Adrenal gland (tissue), 12 donors: Measurements from ENCODE around the gene ETV5. TPM values are rescaled to one million over a fixed set of nuclear protein-coding genes. Genes with fewer than 3 reads are reported as not detected.

Experiments
- DNase-seq, 7 donors: peaks; one replicate each; pipeline ENCODE4 v3.0.0-alpha.2; 2019 to 2020
- H3K27ac ChIP-seq, 5 donors: fragments of 200-600 bp; sonication (generic) in 4 of 5; 1 replicate in 3 of 5; 2 replicates in 2 of 5; pipeline versions ENCODE4 v1.5.1 to v1.8.0; 2016 to 2020; ENCODE audit warnings: mild to moderate bottlenecking in 1 of 5
- H3K27me3 ChIP-seq: fragments of 200-600 bp; 2 replicates; pipeline ENCODE4 v1.8.0; 2021
- H3K36me3 ChIP-seq, 2 donors: fragments of 200-600 bp; replicated peaks in 1 of 2; 1 replicate in 1 of 2; 2 replicates in 1 of 2; pipeline versions ENCODE4 v1.5.1 to v1.8.0; 2018 to 2022
- H3K4me1 ChIP-seq, 2 donors: fragments of 200-600 bp; replicated peaks in 1 of 2; 1 replicate in 1 of 2; 2 replicates in 1 of 2; pipeline versions ENCODE4 v1.5.1 to v1.8.0; 2018 to 2021
- H3K4me3 ChIP-seq, 4 donors: fragments of 200-600 bp; sonication (generic) in 3 of 4; one replicate each; pipeline ENCODE4 v1.5.1; 2016 to 2018
- H3K9me3 ChIP-seq, 3 donors: fragments of 200-600 bp; sonication (generic) in 1 of 3; replicated peaks in 1 of 3; 1 replicate in 2 of 3; 2 replicates in 1 of 3; pipeline versions ENCODE4 v1.5.1 to v1.8.0; 2016 to 2021
- POLR2A ChIP-seq, 2 donors: fragments of 450-650 bp; IDR thresholded peaks; one replicate each; pipeline ENCODE4 v1.6.1; 2017; ENCODE audit warnings: antibody characterized with exemption in 2 of 2, mild to moderate bottlenecking in 2 of 2, moderate library complexity in 1 of 2
- WGBS, 4 donors: extraction: QIAGEN DNeasy Blood & Tissue Kit in 2 of 4; methylation state at CpG; one replicate each; pipeline versions ENCODE4 v1.1.5 to v1.1.7; 2013 to 2017; 5-methylcytosine and 5-hydroxymethylcytosine counted together
- intact Hi-C, 2 donors: fragments of 100-400 bp; cut with DNase I; formaldehyde crosslinking; loops; one replicate each; pipeline versions ENCODE4 v1.14.1 to v1.15.0; 2022 to 2023
- polyA plus RNA-seq, 3 donors: library from polyadenylated mRNA; stranded (reverse); fragments of 200-250 nt in 2 of 3; fragments of 350-450 nt in 1 of 3; fragmentation: Illumina TruSeq in 1 of 3; extraction: RNeasy Lipid Tissue Mini Kit (QIAGEN cat#74804) in 1 of 3; gene quantifications; one replicate each; pipeline ENCODE4 v1.2.3, GENCODE V29; 2013 to 2014
- total RNA-seq, 9 donors: library from RNA; depleted of rRNA in 4 of 9; stranded (reverse); fragments of >200 nt in 4 of 9; fragments of 120-200 nt in 1 of 9; fragmentation: NEBNext Ultra II Directional in 1 of 9; extraction: Animal tissue kit (Norgen Biotek cat#: 25700) in 1 of 9; gene quantifications; one replicate each; pipeline versions ENCODE4 v1.1.0 to v1.2.4, GENCODE V29; 2013 to 2023
- TF ChIP-seq, protein P1 (sequence below), 6 experiments: fragments of 450-650 bp in 4 of 6; fragments of 200-600 bp in 2 of 6; sonication (generic) in 1 of 6; IDR thresholded peaks; 1 replicate in 5 of 6; 2 replicates in 1 of 6; pipeline versions ENCODE4 v1.5.1 to v1.8.0; 2016 to 2021; ENCODE audit warnings: antibody characterized with exemption in 6 of 6, mild to moderate bottlenecking in 2 of 6, moderate library complexity in 1 of 6
- donor health status: healthy with polysubstance abuse.
- donor health status: Bipolar disorder and iron deficiency.
- donor health status: DM: yes; HTN: yes; CAD: no.
- donor health status: DM: no; HTN: no; CAD: no.
- donor health status: DM: no; HTN: no; CAD: no.
- donor health status: DM: yes; HTN: yes; CAD: no.

Gene ETV5
- total and polyA plus RNA-seq, 12 donors = 17.2 to 114 (median 63.3) TPM

DNA sequence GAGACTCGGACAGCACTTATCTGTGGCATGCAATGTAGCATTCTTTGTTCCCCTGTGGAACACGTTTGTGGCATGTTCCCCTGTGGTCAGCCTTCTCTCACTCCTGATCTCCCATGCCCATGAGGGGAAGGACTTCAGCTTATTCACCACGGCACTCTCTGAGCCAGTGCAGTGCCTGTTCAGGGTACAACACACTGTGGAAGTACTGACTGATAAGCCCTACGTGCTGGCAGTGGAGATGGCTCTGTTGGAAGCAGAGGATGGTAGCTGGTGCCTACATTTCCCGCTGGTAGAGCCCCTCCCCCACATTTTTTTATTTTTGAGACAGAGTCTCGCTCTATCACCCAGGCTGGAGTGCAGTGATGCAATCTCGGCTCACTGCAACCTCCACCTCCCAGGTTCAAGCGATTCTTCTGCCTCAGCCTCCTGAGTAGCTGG is 43.5 kb upstream of the ETV5 start:
- Histone ChIP-seq H3K9me3 (no peaks in the 10 kb centered on the region), H3K4me1 (no peaks in the 10 kb centered on the region), H3K27ac (no peak overlapping the region), H3K36me3 (peaks cover 0 to 8% of the 10 kb centered on the region in 2 donors), H3K4me3 (no peak overlapping the region), H3K27me3 (no peaks in the 10 kb centered on the region)
- no peak for DNase-seq
- WGBS, 4 donors = 70 to 85% (median 78%) methylated on average over 8 of the region's 8 CpGs
- TF ChIP-seq, protein P1, sequence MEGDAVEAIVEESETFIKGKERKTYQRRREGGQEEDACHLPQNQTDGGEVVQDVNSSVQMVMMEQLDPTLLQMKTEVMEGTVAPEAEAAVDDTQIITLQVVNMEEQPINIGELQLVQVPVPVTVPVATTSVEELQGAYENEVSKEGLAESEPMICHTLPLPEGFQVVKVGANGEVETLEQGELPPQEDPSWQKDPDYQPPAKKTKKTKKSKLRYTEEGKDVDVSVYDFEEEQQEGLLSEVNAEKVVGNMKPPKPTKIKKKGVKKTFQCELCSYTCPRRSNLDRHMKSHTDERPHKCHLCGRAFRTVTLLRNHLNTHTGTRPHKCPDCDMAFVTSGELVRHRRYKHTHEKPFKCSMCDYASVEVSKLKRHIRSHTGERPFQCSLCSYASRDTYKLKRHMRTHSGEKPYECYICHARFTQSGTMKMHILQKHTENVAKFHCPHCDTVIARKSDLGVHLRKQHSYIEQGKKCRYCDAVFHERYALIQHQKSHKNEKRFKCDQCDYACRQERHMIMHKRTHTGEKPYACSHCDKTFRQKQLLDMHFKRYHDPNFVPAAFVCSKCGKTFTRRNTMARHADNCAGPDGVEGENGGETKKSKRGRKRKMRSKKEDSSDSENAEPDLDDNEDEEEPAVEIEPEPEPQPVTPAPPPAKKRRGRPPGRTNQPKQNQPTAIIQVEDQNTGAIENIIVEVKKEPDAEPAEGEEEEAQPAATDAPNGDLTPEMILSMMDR (IDR thresholded peaks at IDR 0.05) = no peak
- TF ChIP-seq POLR2A (IDR thresholded peaks at IDR 0.05) = no peak
- intact Hi-C loops = no loop called here

DNA sequence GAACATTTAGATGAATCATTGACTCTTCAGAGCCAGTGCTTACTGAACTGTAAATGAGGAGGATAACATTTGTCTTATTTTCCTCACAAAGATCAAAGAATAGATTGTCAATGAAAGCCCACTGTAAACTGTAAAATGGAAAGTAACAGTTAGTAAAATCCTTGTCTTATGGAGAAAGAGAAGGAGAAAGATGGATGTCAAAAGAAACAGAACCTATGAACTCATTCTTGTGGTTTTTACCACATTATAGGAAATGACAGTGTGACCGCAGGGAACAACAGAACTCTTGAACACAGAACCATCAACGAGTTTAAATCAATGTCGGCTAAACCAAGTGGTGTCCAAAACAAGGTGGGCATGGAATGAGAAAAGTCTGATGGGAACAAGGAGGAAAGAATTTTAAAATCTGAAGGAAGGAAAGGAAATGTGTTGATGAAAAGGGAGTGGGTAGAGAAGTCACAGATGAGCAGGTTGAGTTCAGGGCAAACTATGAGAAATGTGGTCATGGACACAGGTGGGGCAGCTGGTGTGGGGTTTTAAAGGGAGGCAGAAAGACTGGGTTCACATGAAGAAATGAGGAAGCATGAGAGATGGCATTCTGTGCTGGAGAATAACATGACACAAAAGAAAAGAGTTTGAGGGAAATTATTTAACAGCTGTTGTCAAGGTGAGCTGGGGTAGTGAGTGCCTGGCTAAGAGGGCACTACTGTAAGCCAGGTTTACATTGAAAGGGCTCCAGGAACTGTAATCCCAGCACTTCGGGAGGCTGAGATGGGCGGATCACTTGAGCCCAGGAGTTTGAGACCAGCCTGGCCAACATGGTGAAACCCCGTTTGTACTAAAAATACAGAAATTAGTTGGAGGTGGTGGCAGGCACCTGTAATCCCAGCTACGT is 42.4 kb upstream of the ETV5 start:
- Histone ChIP-seq H3K27me3 (no peaks in the 10 kb centered on the region), H3K36me3 (peaks cover 0 to 8% of the 10 kb centered on the region in 2 donors), H3K27ac (no peak overlapping the region), H3K4me3 (no peak overlapping the region), H3K9me3 (no peaks in the 10 kb centered on the region), H3K4me1 (no peaks in the 10 kb centered on the region)
- no peak for DNase-seq
- intact Hi-C loops = no loop called here
- TF ChIP-seq, protein P1 (IDR thresholded peaks at IDR 0.05) = no peak
- no peak for TF ChIP-seq POLR2A (IDR thresholded peaks at IDR 0.05)
- WGBS, 4 donors = 80 to 88% (median 86%) methylated on average over 7 of the region's 7 CpGs

DNA sequence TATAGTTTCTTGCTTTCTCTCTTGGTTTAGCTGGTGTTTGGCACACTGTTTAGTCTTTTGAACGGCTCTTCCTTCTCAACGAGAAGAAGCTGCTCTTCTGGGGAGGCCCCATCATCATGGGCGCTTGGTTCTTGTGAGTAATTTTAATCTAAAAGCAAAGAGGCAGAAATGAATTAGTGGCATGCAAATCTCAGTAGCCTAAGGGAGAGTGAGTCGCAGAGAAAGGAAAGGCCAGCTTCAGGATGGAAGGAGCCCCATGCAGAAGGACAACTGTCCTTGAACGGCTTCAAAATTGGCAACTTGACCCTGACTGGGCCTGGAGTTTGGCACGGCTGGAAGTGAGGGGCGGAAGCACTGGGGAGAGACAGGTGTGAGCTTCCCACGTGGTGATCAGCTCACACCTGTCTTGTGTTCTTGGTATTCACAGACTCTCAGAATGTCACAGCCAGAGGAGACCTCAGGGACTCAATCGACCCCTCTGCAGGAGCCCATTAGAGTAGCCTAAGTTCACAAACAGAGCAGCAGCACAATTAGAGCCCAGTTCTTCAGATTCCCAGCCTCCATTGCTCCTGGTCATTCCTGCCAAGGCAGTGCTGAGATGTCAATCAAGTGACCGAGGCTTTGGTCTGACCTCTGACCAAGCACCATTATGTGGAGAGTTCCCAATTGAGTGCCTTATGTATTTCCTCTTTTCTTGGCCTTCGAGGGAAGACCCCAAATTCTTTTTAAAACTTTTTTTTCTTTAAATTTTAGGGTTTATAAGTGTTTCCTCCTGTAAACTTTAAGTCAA is 41.3 kb upstream of the ETV5 start:
- Histone ChIP-seq H3K4me3 (no peak overlapping the region), H3K27ac (no peak overlapping the region), H3K27me3 (no peaks in the 10 kb centered on the region), H3K9me3 (no peaks in the 10 kb centered on the region), H3K4me1 (no peaks in the 10 kb centered on the region), H3K36me3 (peaks cover 0 to 8% of the 10 kb centered on the region in 2 donors)
- intact Hi-C loops = no loop called here
- DNase-seq = no peak
- 69 to 74% (median 73%) methylated on average over 11 of the region's 11 CpGs for WGBS, 4 donors
- TF ChIP-seq POLR2A (IDR thresholded peaks at IDR 0.05) = no peak
- TF ChIP-seq, protein P1 (IDR thresholded peaks at IDR 0.05) = no peak

DNA sequence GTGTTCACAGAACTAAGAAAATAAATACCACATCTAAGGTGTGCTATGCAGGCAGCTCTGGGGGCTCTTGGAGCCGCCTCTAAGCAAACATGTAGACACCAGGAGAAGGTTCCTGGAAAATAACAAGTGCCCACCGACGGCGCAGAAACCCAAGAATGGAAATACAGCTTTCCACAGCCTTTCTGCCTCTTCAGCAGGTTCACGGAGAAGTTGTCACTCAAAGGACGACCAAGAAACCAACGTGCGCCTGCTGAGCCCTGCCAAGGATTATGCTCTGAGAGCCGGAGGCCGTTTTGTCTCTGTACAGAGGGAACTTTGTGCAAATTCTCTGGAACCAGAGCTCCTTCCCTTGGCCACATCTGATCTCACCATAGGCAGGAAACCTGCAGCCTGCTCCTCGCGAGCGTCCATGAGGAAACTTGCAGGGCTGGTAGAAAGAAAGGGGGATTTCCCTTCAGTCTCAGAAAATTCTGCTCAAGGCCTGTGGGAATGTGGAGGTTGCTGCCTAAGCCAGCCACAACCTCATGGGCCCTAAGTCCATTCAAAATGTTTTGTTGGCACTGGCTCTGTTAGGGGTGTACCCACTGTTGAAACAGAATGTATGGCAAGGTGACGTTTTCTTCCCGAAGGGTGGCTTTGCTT is 40.6 kb upstream of the ETV5 start:
- Histone ChIP-seq H3K9me3 (no peaks in the 10 kb centered on the region), H3K36me3 (peaks cover 0 to 8% of the 10 kb centered on the region in 2 donors), H3K4me3 (no peak overlapping the region), H3K27ac (no peak overlapping the region), H3K27me3 (no peaks in the 10 kb centered on the region), H3K4me1 (no peaks in the 10 kb centered on the region)
- WGBS, 4 donors = 78 to 87% (median 82%) methylated on average over 15 of the region's 15 CpGs
- intact Hi-C loops = no loop called here
- no peak for DNase-seq
- TF ChIP-seq, protein P1 (IDR thresholded peaks at IDR 0.05) = no peak
- no peak for TF ChIP-seq POLR2A (IDR thresholded peaks at IDR 0.05)
